GM19023 (cell line): ENCODE measurements around the gene NPEPPS.

ENCODE experiments used
- ATAC-seq: cut with Tn5 transposase; IDR thresholded peaks from one replicate; pipeline ENCODE4 v1.9.1; 2021; ENCODE audit warnings: mild to moderate bottlenecking, moderate library complexity; ENCODE audit not compliant: unreplicated experiment

NPEPPS gene

GRCh38 chr17:47629826-47630225 lies 98.9 kb downstream of the NPEPPS start:
- ATAC-seq = no peak

GRCh38 chr17:47630614-47631013 lies 99.7 kb downstream of the NPEPPS start:
- no peak for ATAC-seq

- ATAC-seq = no peak
Measured at GRCh38 chr17:47632991-47633390, 102.1 kb downstream of the NPEPPS start.

GRCh38 chr17:47633996-47634395 lies 103.1 kb downstream of the NPEPPS start:
- ATAC-seq = no peak

- ATAC-seq = no peak
Measured at GRCh38 chr17:47634870-47635269, 104.0 kb downstream of the NPEPPS start.

GRCh38 chr17:47635734-47636133 lies 104.8 kb downstream of the NPEPPS start:
- no peak for ATAC-seq

GRCh38 chr17:47636273-47637030 lies 105.5 kb downstream of the NPEPPS start:
- no peak for ATAC-seq

- no peak for ATAC-seq
Measured at GRCh38 chr17:47638903-47639302, 108.0 kb downstream of the NPEPPS start.

- no peak for ATAC-seq
Measured at GRCh38 chr17:47640076-47640475, 109.2 kb downstream of the NPEPPS start.

GRCh38 chr17:47641202-47641601 lies 110.3 kb downstream of the NPEPPS start:
- ATAC-seq = no peak

- no peak for ATAC-seq
Measured at GRCh38 chr17:47643116-47643515, 112.2 kb downstream of the NPEPPS start.

GRCh38 chr17:47644324-47644723 lies 113.4 kb downstream of the NPEPPS start:
- no peak for ATAC-seq

GRCh38 chr17:47649153-47649971 lies 118.5 kb downstream of the NPEPPS start, which contains the start of gene KPNB1:
Gene KPNB1, plus strand, starts transcription at chr17:47649919. Its CDS starts 326 bp downstream, at chr17:47650245.
- peak; percentile 83 for ATAC-seq

- peak; percentile 1 for ATAC-seq
Measured at GRCh38 chr17:47649972-47650524, 119.1 kb downstream of the NPEPPS start.

GRCh38 chr17:47650525-47651522 lies 119.9 kb downstream of the NPEPPS start:
- ATAC-seq = peak; percentile 45

- no peak for ATAC-seq
Measured at GRCh38 chr17:47651704-47652103, 120.8 kb downstream of the NPEPPS start.

- no peak for ATAC-seq
Measured at GRCh38 chr17:47652570-47652969, 121.7 kb downstream of the NPEPPS start.

GRCh38 chr17:47653442-47653841 lies 122.5 kb downstream of the NPEPPS start:
- no peak for ATAC-seq

- no peak for ATAC-seq
Measured at GRCh38 chr17:47654991-47655390, 124.1 kb downstream of the NPEPPS start.

- no peak for ATAC-seq
Measured at GRCh38 chr17:47660064-47660492, 129.2 kb downstream of the NPEPPS start.
